Gastrocnemius medialis (tissue), 4 donors: Measurements from ENCODE around the gene RCAN2. TPM values are rescaled to one million over a fixed set of nuclear protein-coding genes. Genes with fewer than 3 reads are reported as not detected.

Experiments
- ATAC-seq, 2 donors: fragments of 150-250 bp; one replicate each; pipeline ENCODE4 v1.9.1; 2016
- DNase-seq, 2 donors: peaks; one replicate each; pipeline ENCODE4 v3.0.0-alpha.2; 2019
- H3K27ac ChIP-seq, 4 donors: fragments of 200-600 bp; sonication (generic); 1 replicate in 1 of 4; 2 replicates in 3 of 4; pipeline ENCODE4 v1.5.1; 2016 to 2018; ENCODE audit warnings: mild to moderate bottlenecking in 2 of 4, moderate library complexity in 1 of 4
- H3K27me3 ChIP-seq, 3 donors: fragments of 200-600 bp; sonication (generic) in 2 of 3; 1 replicate in 1 of 3; 2 replicates in 2 of 3; pipeline versions ENCODE4 v1.5.1 to v1.6.0; 2016 to 2019; ENCODE audit warnings: mild to moderate bottlenecking in 1 of 3, moderate library complexity in 1 of 3
- H3K36me3 ChIP-seq, 2 donors: fragments of 200-600 bp; sonication (generic) in 1 of 2; one replicate each; pipeline ENCODE4 v1.5.1; 2017 to 2018
- H3K4me1 ChIP-seq, 2 donors: fragments of 200-600 bp; sonication (generic) in 1 of 2; one replicate each; pipeline ENCODE4 v1.5.1; 2016 to 2017; ENCODE audit warnings: mild to moderate bottlenecking in 2 of 2
- H3K4me3 ChIP-seq, 4 donors: fragments of 200-600 bp; sonication (generic) in 3 of 4; 1 replicate in 1 of 4; 2 replicates in 3 of 4; pipeline ENCODE4 v1.5.1; 2016 to 2019; ENCODE audit warnings: mild to moderate bottlenecking in 2 of 4
- H3K9me3 ChIP-seq, 3 donors: fragments of 200-600 bp; sonication (generic) in 2 of 3; 1 replicate in 1 of 3; 2 replicates in 2 of 3; pipeline ENCODE4 v1.5.1; 2016 to 2019
- CTCF ChIP-seq, 5 experiments: fragments of 450-650 bp in 3 of 5; fragments of 200-600 bp in 2 of 5; sonication (generic) in 2 of 5; IDR thresholded peaks in 4 of 5; conservative IDR thresholded peaks in 1 of 5; 1 replicate in 4 of 5; 2 replicates in 1 of 5; pipeline ENCODE4 v1.5.1; 2016 to 2019; ENCODE audit warnings: antibody characterized with exemption in 5 of 5, mild to moderate bottlenecking in 3 of 5, moderate library complexity in 3 of 5
- POLR2A ChIP-seq, 2 donors: fragments of 450-650 bp; IDR thresholded peaks; one replicate each; pipeline ENCODE4 v1.6.1; 2017; ENCODE audit warnings: antibody characterized with exemption in 2 of 2, mild to moderate bottlenecking in 2 of 2, moderate library complexity in 2 of 2
- in situ Hi-C, 4 donors: fragments of 200-750 bp; cut with MboI; loops; one replicate each; pipeline versions ENCODE4 v1.15.0 to v1.8.0; 2017; ENCODE audit warnings: low sequenced_read_pairs in 4 of 4
- intact Hi-C: fragments of 100-400 bp; cut with DNase I; formaldehyde crosslinking; loops from one replicate; pipeline ENCODE4 v1.15.1; 2023; ENCODE audit warnings: low total_unique reads
- total RNA-seq, 4 donors: library from RNA; depleted of rRNA; stranded (reverse); fragments of >200 nt; gene quantifications; one replicate each; pipeline versions ENCODE4 v1.1.0 to v1.2.3, GENCODE V29; 2016

Gene RCAN2
- total RNA-seq, 4 donors from 2014 or later = 26.2 to 88.8 (median 43.2) TPM

GRCh38 chr6:46234156-46234556 is 257.1 kb downstream of the RCAN2 start:
- intact Hi-C loops (no loop called here), in situ Hi-C loops (loop anchor here in 2 of 4 donors (10.0 to 25.0 kb wide), 2 partner anchors 178 to 261 kb away; partner anchors contain the start of gene RCAN2 (in 1 of the 2))
- TF ChIP-seq POLR2A (IDR thresholded peaks at IDR 0.05) = no peak
- TF ChIP-seq CTCF (IDR thresholded peaks at IDR 0.05 in 4 of 5, conservative IDR thresholded peaks at IDR 0.05 in 1 of 5) = no peak

GRCh38 chr6:46233129-46233528 is 258.1 kb downstream of the RCAN2 start:
- Histone ChIP-seq H3K4me1 (peaks cover 23 to 52% of the 10 kb centered on the region in 2 donors), H3K27ac (peak overlapping the region in 2 of 4 donors; percentile 66 to 69), H3K27me3 (no peaks in the 10 kb centered on the region), H3K36me3 (peaks cover 0 to 11% of the 10 kb centered on the region in 2 donors), H3K9me3 (no peaks in the 10 kb centered on the region), H3K4me3 (no peak overlapping the region)
- in situ Hi-C loops = loop anchor here in 2 of 4 donors (10.0 to 25.0 kb wide), 2 partner anchors 179 to 262 kb away; partner anchors contain the start of gene RCAN2 (in 1 of the 2)
- ATAC-seq (no peak), DNase-seq (no peak)
- intact Hi-C loops = no loop called here
- no peak for TF ChIP-seq CTCF (IDR thresholded peaks at IDR 0.05 in 4 of 5, conservative IDR thresholded peaks at IDR 0.05 in 1 of 5)
- TF ChIP-seq POLR2A (IDR thresholded peaks at IDR 0.05) = no peak

More at GRCh38 chr6:46234156-46234556, 257.1 kb downstream of the RCAN2 start:
- peak; percentile 51 to 53 for ATAC-seq
- DNase-seq = peak in 1 of 2 donors; percentile 41
- H3K9me3 ChIP-seq = no peaks in the 10 kb centered on the region
- peaks cover 23 to 53% of the 10 kb centered on the region in 2 donors for H3K4me1 ChIP-seq
- peaks cover 0 to 11% of the 10 kb centered on the region in 2 donors for H3K36me3 ChIP-seq
- H3K27me3 ChIP-seq = no peaks in the 10 kb centered on the region
- H3K4me3 ChIP-seq = no peak overlapping the region
- H3K27ac ChIP-seq = peak overlapping the region; percentile 35 to 69 (median 58)

GRCh38 chr6:46222286-46222685 is 269.0 kb downstream of the RCAN2 start:
- H3K4me3 ChIP-seq = no peak overlapping the region
- H3K27me3 ChIP-seq = no peaks in the 10 kb centered on the region
- H3K36me3 ChIP-seq = no peaks in the 10 kb centered on the region
- ATAC-seq (no peak), DNase-seq (no peak)
- no peaks in the 10 kb centered on the region for H3K9me3 ChIP-seq
- no peak overlapping the region for H3K27ac ChIP-seq
- intact Hi-C loops (loop anchor here (5.0 kb wide), 2 partner anchors 130 to 560 kb away; no protein-coding TSS in a partner anchor), in situ Hi-C loops (loop anchor here (5.0 to 25.0 kb wide), 4 partner anchors 185 to 415 kb away; no protein-coding TSS in a partner anchor)
- TF ChIP-seq POLR2A (IDR thresholded peaks at IDR 0.05) (no peak), CTCF (IDR thresholded peaks at IDR 0.05 in 4 of 5, conservative IDR thresholded peaks at IDR 0.05 in 1 of 5) (no peak)
- peaks cover 2 to 19% of the 10 kb centered on the region in 2 donors for H3K4me1 ChIP-seq

GRCh38 chr6:46221222-46221793 is 269.9 kb downstream of the RCAN2 start:
- in situ Hi-C loops = loop anchor here (5.0 to 25.0 kb wide), 4 partner anchors 186 to 416 kb away; no protein-coding TSS in a partner anchor
- intact Hi-C loops = loop anchor here (1.0 to 5.0 kb wide), 5 partner anchors 129 to 561 kb away; partner anchors contain the start of gene RCAN2
- TF ChIP-seq CTCF (IDR thresholded peaks at IDR 0.05 in 4 of 5, conservative IDR thresholded peaks at IDR 0.05 in 1 of 5) (peak; percentile 62 to 90 (median 84)), POLR2A (IDR thresholded peaks at IDR 0.05) (no peak)

More at GRCh38 chr6:46221222-46221793, 269.9 kb downstream of the RCAN2 start:
- Histone ChIP-seq H3K9me3 (no peaks in the 10 kb centered on the region), H3K27me3 (no peaks in the 10 kb centered on the region), H3K36me3 (no peaks in the 10 kb centered on the region), H3K4me1 (peaks cover 5 to 21% of the 10 kb centered on the region in 2 donors), H3K27ac (no peak overlapping the region), H3K4me3 (no peak overlapping the region)
- ATAC-seq (peak; percentile 50 to 61), DNase-seq (no peak)
